Cardiac muscle cell (in vitro differentiated cells and primary cell): Measurements from ENCODE around the gene SAMD4A. TPM values are rescaled to one million over a fixed set of nuclear protein-coding genes. Genes with fewer than 3 reads are reported as not detected.

Source experiments
- DNase-seq, 2 donors: peaks; one replicate each; pipeline versions ENCODE4 v3.0.0 to v3.0.0-alpha.2; 2010 to 2017; ENCODE audit warnings: low read depth in 1 of 2, low spot score in 1 of 2
- H3K27ac ChIP-seq: fragments of 200-600 bp; sonication (generic); 2 replicates; pipeline ENCODE4 v1.5.1; 2016
- H3K27me3 ChIP-seq: fragments of 200-600 bp; sonication (generic); 2 replicates; pipeline ENCODE4 v1.6.0; 2016; ENCODE audit warnings: control low read depth
- H3K36me3 ChIP-seq: fragments of 200-600 bp; sonication (generic); 2 replicates; pipeline ENCODE4 v1.5.1; 2016; ENCODE audit warnings: control low read depth
- H3K4me1 ChIP-seq: fragments of 200-600 bp; sonication (generic); 2 replicates; pipeline ENCODE4 v1.8.1; 2017; ENCODE audit warnings: low read depth, mild to moderate bottlenecking, mixed run types
- H3K4me3 ChIP-seq: fragments of 200-600 bp; sonication (generic); 2 replicates; pipeline ENCODE4 v1.5.1; 2016; ENCODE audit warnings: mild to moderate bottlenecking
- H3K9me3 ChIP-seq: fragments of 200-600 bp; sonication (generic); 2 replicates; pipeline ENCODE4 v1.5.1; 2017; ENCODE audit warnings: low read depth, mild to moderate bottlenecking, control low read depth
- polyA plus RNA-seq: library from polyadenylated mRNA; unstranded; fragments of >200 nt; fragmentation: Nextera tagmentation; extraction: Ambion mirVana; gene quantifications from 2 replicates; pipeline ENCODE4 v1.2.1, GENCODE V29; 2016
- total RNA-seq: library from RNA; depleted of rRNA; stranded (reverse); fragments of >200 nt; gene quantifications from 2 replicates; pipeline ENCODE4 v1.2.3, GENCODE V29; 2016
- TF ChIP-seq, protein P1 (sequence below): IDR thresholded peaks from 2 replicates; pipeline ENCODE4 v1.5.1; 2012; ENCODE audit warnings: low read depth, mild to moderate bottlenecking, low read length

SAMD4A gene
- total and polyA plus RNA-seq, 2 experiments from 2014 or later, result 14.4 to 60.4 TPM

DNA sequence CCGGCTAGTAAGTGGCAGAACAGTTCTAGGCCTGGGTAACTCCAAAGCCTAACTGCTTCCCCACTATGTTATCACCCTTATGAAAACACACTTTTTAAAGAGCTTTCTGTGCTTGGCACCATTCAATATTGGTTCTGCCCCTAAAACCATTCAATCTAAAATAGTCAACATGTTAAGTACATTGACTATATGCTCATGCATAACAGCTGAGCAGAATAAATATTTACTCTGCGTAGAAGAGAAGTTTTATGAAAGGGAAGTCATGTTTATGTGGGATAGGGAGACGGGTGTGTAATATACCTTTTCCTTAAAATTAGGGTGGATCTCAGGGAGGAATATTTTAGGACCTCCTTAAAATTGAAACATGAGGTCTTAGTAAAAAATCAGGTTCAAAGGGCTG lies 80.5 kb downstream of the SAMD4A start:
- no peak overlapping the region for H3K4me3 ChIP-seq
- H3K9me3 ChIP-seq, result no peaks in the 10 kb centered on the region
- H3K27me3 ChIP-seq, result no peaks in the 10 kb centered on the region
- DNase-seq, result no peak
- no peaks in the 10 kb centered on the region for H3K36me3 ChIP-seq
- TF ChIP-seq, protein P1, sequence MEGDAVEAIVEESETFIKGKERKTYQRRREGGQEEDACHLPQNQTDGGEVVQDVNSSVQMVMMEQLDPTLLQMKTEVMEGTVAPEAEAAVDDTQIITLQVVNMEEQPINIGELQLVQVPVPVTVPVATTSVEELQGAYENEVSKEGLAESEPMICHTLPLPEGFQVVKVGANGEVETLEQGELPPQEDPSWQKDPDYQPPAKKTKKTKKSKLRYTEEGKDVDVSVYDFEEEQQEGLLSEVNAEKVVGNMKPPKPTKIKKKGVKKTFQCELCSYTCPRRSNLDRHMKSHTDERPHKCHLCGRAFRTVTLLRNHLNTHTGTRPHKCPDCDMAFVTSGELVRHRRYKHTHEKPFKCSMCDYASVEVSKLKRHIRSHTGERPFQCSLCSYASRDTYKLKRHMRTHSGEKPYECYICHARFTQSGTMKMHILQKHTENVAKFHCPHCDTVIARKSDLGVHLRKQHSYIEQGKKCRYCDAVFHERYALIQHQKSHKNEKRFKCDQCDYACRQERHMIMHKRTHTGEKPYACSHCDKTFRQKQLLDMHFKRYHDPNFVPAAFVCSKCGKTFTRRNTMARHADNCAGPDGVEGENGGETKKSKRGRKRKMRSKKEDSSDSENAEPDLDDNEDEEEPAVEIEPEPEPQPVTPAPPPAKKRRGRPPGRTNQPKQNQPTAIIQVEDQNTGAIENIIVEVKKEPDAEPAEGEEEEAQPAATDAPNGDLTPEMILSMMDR, result no peak
- H3K4me1 ChIP-seq, result peaks cover 22% of the 10 kb centered on the region
- no peak overlapping the region for H3K27ac ChIP-seq

DNA sequence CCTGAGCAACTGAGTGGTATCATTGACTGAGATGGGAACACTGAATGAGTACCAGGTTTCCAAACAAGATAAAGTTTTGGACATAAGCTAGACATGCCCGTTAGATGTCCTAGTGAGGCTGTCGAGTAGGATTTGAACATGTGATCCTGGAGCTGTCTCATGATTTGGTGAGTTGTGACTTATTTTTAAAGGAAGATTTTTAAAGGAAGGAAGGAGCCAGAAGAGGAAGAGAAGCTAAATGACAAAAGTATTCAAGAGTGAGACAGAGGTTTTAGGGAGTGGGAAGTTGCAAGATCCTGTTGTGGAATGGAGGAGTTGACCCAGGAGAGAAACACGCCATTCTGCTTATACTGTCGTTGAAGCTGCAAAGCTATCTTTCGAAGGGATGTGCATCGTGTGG lies 82.1 kb downstream of the SAMD4A start:
- DNase-seq, result no peak
- Histone ChIP-seq H3K36me3 (no peaks in the 10 kb centered on the region), H3K27ac (no peak overlapping the region), H3K4me3 (no peak overlapping the region), H3K9me3 (no peaks in the 10 kb centered on the region), H3K27me3 (no peaks in the 10 kb centered on the region), H3K4me1 (peaks cover 25% of the 10 kb centered on the region)
- TF ChIP-seq, protein P1, result no peak

DNA sequence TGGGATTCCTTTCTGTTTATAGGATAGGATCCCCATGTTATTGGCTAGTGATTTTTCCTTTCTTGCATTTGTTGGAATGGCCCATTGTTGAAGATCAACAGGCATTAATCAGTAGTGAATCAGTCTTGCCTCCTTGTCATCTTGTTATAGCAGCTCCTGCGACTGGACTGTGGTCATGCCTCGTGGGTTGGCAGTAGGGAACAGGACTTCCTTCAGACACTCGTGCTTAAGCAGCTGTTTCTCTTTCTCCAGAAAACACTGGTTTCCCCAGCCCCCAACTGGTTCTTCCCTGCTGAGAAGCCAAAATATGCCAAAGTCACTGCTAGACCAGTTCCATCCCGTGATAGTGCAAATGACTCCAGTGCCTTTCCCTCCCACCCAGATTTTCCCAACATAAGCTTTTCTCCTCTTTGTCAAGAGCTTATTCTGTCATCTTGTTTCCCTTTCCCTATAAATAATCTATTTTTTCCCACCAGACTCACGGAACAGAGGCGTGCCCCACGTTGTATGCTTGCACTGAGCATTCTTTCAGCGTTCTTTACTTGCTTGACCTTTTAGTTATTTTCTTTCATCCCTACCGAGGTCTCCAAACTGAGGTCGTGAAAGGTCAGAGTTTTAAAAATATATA lies 83.5 kb downstream of the SAMD4A start:
- no peaks in the 10 kb centered on the region for H3K36me3 ChIP-seq
- H3K4me3 ChIP-seq, result no peak overlapping the region
- peak overlapping the region; percentile 59 for H3K27ac ChIP-seq
- no peaks in the 10 kb centered on the region for H3K9me3 ChIP-seq
- H3K4me1 ChIP-seq, result peaks cover 25% of the 10 kb centered on the region
- H3K27me3 ChIP-seq, result no peaks in the 10 kb centered on the region
- TF ChIP-seq, protein P1, result no peak
- DNase-seq, result peak in 1 of 2 donors; percentile 59

DNA sequence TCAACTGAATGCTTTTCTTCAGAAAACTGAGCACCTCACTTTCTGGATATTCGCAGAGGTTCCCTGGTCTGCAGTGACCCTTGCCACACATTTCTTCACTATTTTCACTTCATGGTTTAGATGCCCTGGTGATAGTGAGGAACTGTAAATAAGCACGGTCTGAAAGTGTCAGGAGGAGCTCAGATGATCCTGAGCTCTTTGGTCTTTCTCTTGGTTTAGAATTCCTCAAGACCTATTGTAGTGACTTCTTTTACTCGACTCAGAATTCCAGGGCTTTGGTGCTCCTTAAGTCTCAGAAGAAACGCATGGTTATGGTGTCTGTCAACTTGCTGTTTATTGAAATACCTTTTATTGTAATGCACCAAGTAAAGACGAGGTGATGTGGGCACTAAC lies 84.0 kb downstream of the SAMD4A start:
- Histone ChIP-seq H3K27ac (peak overlapping the region; percentile 59), H3K4me1 (peaks cover 25% of the 10 kb centered on the region), H3K9me3 (no peaks in the 10 kb centered on the region), H3K36me3 (no peaks in the 10 kb centered on the region), H3K4me3 (no peak overlapping the region), H3K27me3 (no peaks in the 10 kb centered on the region)
- TF ChIP-seq, protein P1, result no peak
- no peak for DNase-seq

DNA sequence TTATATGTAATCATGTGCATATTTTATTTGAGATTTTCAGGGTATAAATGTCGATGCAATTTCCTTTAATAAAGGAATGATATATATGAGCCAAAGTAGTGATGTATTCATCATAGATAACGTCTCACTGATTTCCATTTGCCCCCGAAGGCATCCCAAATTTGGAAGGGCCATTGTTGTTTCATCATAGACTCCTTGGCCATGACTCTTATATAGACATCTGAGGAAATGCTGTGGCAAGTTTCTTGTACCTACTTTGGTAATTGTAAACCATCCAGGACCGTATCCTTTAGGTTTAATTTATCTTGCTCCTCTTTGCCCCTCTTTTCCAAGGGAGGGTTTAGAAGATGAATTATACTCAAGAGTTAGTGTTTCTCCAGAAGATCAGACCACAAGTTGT lies 84.7 kb downstream of the SAMD4A start:
- Histone ChIP-seq H3K9me3 (no peaks in the 10 kb centered on the region), H3K27me3 (no peaks in the 10 kb centered on the region), H3K4me1 (peaks cover 25% of the 10 kb centered on the region), H3K4me3 (no peak overlapping the region), H3K36me3 (no peaks in the 10 kb centered on the region), H3K27ac (peak overlapping the region; percentile 94)
- DNase-seq, result no peak
- TF ChIP-seq, protein P1, result no peak
